IPS DF 4.7 (cell line): ENCODE measurements around the gene NUP93.
"Not testable (repeated sequence)": the region's sequence is repeated elsewhere in the genome, so short reads cannot be mapped to it uniquely, and the experiment has no call there.

Experiments used
- DNase-seq: peaks from one replicate; pipeline ENCODE4 v3.0.0-alpha.2; 2013; ENCODE audit warnings: low spot score; ENCODE audit errors: extremely low read depth

The NUP93 gene

DNA sequence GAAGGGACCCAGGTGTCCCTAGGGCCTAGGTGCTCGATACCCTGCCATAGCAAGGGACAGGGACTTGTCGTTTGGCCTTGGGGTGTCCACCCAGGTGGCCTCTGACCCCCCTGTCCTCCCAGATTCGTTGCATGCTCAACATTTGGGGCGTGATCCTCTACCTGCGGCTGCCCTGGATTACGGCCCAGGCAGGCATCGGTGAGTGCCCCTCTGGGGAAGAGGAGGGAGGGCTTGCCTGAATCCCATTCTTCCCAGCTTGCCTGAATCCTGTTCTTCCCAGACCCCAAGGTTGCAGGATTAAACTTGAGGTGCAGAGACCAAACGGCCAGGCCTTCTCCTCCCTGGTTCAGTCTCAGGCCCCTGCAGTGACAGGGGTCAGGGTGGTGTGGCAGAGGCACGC, 138.2 kb downstream of the NUP93 start:
- no peak for DNase-seq

DNA sequence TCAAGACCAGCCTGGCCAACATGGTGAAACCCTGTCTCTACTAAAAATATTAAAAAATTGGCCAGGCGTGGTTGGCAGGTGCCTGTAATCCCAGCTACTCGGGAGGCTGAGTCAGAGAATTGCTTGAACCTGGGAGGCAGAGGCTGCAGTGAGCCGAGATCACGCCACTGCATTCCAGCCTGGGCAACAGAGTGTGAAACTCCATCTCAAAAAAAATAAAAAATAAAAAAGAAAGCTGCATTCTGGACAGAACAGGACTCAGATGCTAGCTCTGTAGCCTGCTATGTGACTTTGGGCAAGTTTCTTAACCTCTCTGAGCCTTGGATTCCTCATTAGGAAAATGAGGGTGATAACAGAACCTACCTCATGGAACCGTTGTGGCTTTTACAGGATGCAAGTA, 138.8 kb downstream of the NUP93 start:
- DNase-seq: not testable (repeated sequence)

DNA sequence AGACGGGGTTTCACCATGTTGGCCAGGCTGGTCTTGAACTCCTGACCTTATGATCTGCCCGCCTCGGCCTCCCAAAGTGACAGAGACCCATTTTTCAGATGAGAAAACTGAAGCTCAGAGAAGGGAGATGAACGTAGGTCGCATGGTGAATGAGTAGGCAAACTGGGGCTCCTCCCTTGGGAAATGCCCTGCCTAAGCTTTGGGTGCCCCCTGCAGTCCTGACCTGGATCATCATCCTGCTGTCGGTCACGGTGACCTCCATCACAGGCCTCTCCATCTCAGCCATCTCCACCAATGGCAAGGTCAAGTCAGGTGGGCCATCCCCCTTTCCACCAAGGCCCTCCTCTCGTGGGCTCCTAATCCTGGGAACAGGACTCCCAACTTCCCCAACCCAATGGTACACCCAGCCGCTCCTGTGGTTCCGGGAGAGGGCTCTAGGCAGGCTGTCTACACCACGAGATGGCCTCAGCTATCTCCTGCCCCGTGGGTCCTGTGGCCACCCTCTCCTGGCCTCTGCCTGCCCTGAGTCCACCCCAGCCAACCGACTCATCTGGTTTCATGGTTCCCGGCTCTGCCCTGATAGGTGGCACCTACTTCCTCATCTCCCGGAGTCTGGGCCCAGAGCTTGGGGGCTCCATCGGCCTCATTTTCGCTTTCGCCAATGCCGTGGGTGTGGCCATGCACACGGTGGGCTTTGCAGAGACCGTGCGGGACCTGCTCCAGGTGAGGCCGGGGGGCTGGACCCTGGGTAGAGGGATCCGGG, 139.8 kb downstream of the NUP93 start:
- DNase-seq: no peak

DNA sequence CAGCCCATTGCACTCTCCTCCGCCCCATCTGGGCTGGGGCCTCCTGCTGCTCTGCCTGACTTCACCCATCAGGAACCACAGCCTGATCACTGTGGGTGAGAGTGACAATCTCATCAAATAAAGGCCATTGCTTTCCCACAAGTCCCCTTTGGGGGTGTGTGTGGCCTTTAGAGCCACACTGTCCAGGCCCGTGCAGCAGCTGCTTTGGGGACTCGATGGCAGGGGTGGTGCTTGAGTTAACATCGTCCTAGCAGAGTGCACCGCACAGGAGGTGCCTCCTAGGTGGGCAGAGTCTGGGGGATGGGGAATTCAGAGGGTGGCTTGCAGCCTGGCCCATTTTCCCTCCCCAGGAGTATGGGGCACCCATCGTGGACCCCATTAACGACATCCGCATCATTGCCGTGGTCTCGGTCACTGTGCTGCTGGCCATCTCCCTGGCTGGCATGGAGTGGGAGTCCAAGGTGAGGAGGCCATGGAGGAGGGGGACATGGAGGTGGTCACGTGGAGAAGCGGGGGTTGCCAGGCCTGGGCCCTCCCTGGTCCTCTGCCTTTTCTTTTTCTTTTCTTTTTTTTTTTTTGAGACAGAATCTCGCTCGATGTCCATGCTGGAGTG, 140.5 kb downstream of the NUP93 start:
- no peak for DNase-seq

DNA sequence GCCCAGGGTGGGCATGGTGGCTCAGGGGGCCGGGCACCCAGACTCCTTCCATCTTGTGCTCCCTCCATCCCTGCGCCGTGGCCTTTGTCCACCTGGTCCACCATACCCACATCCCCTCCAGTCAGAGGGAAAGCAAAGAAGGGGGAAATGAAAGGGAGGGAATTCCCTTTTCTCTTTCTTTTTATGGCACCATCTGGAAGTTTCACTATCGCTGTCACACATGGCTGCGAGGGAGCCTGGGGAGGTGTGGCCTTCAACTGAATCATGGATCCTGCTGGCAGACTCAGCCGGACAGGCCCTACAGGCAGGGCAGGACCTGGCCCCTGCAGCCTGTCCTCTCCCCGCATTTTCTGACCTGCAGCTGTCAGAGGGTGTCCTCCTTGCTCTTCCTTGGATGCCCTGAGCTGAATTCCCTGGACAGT, 141.3 kb downstream of the NUP93 start:
- DNase-seq: no peak

DNA sequence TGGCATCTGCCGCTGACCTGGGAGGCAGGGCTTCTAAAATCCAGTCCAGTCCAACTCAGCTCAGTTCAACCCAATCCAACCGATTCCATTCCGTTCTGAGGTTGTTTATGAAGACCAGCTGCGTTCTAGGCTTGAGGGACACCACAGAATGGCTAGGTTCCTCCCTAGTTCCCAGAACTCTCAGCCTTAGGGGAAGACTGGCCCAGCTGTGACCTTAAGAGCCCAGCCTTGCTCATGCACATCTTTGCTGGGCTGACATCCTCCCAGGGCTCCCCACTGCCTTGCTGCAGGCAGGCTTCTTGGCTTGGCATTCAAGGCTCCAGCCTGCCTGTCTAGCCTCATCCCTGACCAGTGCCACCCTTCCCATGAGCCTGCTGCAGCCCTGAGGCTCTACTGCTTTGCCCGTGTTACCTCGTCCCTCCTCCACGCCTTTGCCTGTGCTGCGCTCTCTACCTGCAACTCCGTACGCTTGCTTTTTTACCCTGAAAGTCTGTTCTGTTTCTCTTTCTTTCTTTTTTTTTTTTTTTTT, 143.0 kb downstream of the NUP93 start:
- no peak for DNase-seq

- no peak for DNase-seq
Measured at GRCh38 chr16:56874800-56875199, 144.9 kb downstream of the NUP93 start.

DNA sequence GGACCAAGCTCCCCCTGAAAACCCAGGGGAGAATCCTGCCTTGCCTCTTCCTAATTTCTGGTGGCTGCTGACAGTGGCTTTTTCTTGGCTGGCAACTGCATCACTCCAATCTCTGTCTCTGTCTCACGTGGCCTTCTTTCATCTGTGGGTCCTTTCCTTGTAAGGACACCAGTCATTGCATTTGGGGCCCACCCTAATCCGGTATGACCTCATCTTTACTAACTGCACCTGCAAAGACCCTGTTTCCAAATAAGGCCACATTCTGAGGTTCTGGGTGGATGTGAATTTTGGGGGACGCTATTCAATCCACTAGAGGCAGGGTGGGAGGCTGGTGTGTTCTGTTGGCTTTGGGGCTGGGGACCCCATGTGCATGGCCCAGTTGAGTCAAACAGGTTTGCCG, 146.1 kb downstream of the NUP93 start:
- no peak for DNase-seq

- DNase-seq: no peak
Measured at GRCh38 chr16:56877486-56878182, 147.7 kb downstream of the NUP93 start.

GRCh38 chr16:56878282-56878854, 148.4 kb downstream of the NUP93 start:
- no peak for DNase-seq

GRCh38 chr16:56879276-56879675, 149.3 kb downstream of the NUP93 start:
- no peak for DNase-seq

- no peak for DNase-seq
Measured at GRCh38 chr16:56880176-56880575, 150.2 kb downstream of the NUP93 start.

DNA sequence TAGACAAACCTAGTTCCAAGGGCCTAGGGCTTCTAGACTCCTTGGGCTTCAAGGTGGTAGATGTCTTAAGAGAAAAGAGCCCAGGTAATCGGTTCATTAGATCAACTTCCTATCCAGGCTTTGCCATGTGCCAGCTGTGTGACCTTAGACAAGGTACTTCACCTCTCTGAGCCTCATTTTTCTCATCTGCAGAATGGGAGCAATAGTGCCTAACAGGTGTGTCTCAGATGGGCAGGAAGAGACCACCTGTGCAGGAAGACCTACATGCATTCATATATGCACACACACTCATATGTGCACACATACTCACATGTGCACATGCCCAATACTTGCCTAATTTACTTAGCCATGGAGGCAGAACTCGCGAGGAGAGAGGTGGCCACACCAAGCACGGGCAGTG, 150.8 kb downstream of the NUP93 start:
- DNase-seq: no peak

DNA sequence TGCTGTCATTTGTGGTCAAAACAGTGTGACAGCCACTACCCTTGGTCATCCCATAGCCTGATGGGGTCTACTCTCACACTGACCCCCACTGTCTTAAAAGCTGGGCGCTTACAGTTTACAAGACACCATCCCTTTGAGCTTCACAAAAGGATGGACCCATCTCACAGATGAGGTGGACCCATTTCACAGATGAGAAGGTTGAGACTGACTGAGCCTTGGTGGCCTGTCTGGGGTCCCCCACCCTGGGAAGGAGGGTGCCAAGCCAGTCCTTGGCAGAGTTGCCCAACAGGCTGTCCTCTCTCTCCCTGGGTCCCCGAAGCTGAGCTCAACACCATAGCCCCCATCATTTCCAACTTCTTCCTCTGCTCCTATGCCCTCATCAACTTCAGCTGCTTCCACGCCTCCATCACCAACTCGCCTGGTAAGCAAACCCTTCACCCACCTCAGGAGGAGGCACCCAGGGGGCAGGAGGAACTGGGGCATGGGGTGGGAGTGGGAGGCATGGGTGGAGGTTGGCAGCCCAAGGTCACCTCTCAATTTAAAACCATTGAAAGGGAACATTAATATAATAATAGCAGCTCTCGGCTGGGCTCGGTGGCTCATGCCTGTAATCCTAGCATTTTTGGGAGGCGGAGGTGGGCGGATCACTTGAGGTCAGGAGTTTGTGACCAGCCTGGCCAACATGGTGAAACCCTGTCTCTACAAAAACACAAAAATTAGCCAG, 152.3 kb downstream of the NUP93 start:
- DNase-seq: no peak

GRCh38 chr16:56883586-56883985, 153.7 kb downstream of the NUP93 start:
- no peak for DNase-seq

GRCh38 chr16:56884026-56884582, 154.2 kb downstream of the NUP93 start:
- no peak for DNase-seq

DNA sequence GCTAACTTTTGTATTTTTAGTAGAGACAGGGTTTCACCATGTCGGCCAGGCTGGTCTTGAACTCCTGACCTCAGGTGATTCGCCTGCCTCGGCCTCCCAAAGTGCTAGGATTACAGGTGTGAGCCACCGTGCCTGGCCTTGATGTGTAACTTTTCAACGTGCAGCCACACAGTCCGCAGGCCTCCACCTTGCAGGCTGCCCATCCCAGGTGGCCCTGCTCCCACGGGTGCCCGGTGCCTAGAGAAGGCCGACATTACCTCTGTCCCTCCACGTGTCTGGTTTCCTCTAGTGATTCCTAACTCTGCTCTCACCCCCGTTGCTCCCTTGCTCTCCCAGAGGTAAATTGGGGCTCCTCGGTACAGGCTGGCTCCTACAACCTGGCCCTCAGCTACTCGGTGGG, 155.0 kb downstream of the NUP93 start:
- DNase-seq: not testable (repeated sequence)

DNA sequence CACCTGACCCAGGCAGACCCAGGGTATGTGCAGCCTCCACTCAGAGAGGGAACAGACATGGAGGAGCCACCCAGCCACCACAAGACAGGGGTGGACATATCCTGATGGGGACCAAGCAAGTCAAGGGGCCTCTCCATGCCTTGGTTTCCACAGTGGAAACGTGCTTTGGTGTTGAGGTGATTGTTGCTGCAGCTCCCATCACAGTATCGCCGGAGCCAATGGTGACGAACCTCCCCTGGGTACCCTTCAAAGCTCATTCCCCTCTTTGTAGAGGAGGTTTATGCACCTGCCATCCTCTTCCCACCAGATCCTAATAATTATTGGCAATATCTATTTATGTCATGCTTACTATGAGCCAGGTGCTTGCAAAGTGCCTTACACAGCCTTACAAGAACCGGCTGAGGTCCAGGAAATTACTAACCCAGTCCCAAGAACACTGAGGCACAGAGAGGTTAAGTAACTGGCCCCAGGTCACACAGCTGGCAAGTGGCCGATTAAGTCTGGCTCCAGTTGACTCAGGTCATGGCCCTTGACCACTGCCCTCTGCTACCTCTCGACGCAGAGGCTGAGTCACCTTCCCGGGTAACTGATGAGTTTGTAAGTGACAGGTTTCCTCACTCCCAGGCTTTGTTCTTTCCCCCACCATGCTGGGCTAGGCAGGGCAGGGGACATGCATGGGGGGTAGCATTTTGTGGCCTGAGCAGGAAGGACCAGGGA, 155.7 kb downstream of the NUP93 start:
- DNase-seq: no peak

GRCh38 chr16:56886296-56886695, 156.4 kb downstream of the NUP93 start:
- DNase-seq: no peak

DNA sequence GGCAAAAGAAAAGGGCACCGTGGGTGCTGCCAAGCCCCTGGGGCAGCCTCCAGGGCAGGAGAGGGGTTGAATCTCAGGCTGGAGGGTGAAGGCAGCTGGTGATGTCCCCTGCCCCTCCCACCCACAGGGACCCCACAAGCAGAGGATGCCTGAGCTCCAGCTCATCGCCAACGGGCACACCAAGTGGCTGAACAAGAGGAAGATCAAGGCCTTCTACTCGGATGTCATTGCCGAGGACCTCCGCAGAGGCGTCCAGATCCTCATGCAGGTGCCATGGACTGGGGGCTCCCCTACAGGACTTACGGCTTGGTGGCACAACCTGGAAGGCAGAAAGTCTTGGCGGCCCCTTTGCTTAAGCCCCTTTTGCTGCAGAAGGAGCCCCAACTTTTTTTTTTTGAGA, 156.9 kb downstream of the NUP93 start:
- DNase-seq: no peak
